IMR-90 (cell line): Measurements from ENCODE around the gene SOX6. TPM values are rescaled to one million over a fixed set of nuclear protein-coding genes. Genes with fewer than 3 reads are reported as not detected.

Source experiments
- ATAC-seq: fragments of 200-7000 bp; cut with Tn5 transposase; 2 replicates; pipeline ENCODE4 v1.9.1; 2020; ENCODE audit warnings: low read depth, mild to moderate bottlenecking, moderate library complexity
- BruUV-seq: library from RNA; stranded (reverse); fragments of 400-500 nt; replicated peaks from 2 replicates; lab custom pipeline; 2021; lab: Mats Ljungman, UMichigan
- CTCF ChIA-PET: fragments of 300-600 bp; formaldehyde crosslinking; extraction: SDS; loops from one replicate; lab custom pipeline; 2021; ENCODE audit warnings: antibody characterized with exemption; lab: Yijun Ruan, JAX
- POLR2A ChIA-PET: fragments of 300-600 bp; sonication (Branson Sonifier 250); formaldehyde crosslinking; loops from one replicate; lab custom pipeline; 2022; ENCODE audit warnings: antibody characterized with exemption; ENCODE audit not compliant: unreplicated experiment; lab: Charles Lee
- DNase-seq: peaks from one replicate; pipeline ENCODE4 v3.0.0; 2013
- H2AFZ ChIP-seq: replicated peaks from 2 replicates; pipeline ENCODE3; 2013; ENCODE audit warnings: low read length, mild to moderate bottlenecking; ENCODE audit not compliant: poor library complexity
- H2AK5ac ChIP-seq: 2 replicates; pipeline ENCODE4 v1.6.1; 2013; ENCODE audit warnings: low read depth, low read length, inconsistent platforms
- H2AK9ac ChIP-seq: replicated peaks from 2 replicates; pipeline ENCODE3; 2013; ENCODE audit warnings: mild to moderate bottlenecking, low read depth, low read length, moderate library complexity; ENCODE audit not compliant: poor library complexity
- H2BK120ac ChIP-seq: 2 replicates; pipeline ENCODE4 v1.6.1; 2013; ENCODE audit warnings: low read depth, low read length, inconsistent platforms
- H2BK15ac ChIP-seq: 3 replicates; pipeline ENCODE4 v1.6.1; 2013; ENCODE audit warnings: low read depth, low read length, inconsistent platforms
- H2BK20ac ChIP-seq: 2 replicates; pipeline ENCODE4 v1.6.1; 2013; ENCODE audit warnings: low read depth, mild to moderate bottlenecking, inconsistent platforms, low read length, moderate library complexity
- H2BK5ac ChIP-seq: 2 replicates; pipeline ENCODE4 v1.6.1; 2013; ENCODE audit warnings: mild to moderate bottlenecking, low read depth, low read length, inconsistent platforms; ENCODE audit not compliant: poor library complexity, severe bottlenecking
- H3K14ac ChIP-seq: replicated peaks from 2 replicates; pipeline ENCODE4 v1.6.1; 2013; ENCODE audit warnings: low read depth, low read length, inconsistent platforms
- H3K18ac ChIP-seq: 2 replicates; pipeline ENCODE4 v1.6.1; 2013; ENCODE audit warnings: low read depth, low read length, control low read depth
- H3K23ac ChIP-seq: 2 replicates; pipeline ENCODE4 v1.6.1; 2013; ENCODE audit warnings: low read depth, low read length, inconsistent platforms
- H3K27ac ChIP-seq: 2 replicates; pipeline ENCODE4 v1.5.1; 2013; ENCODE audit warnings: mild to moderate bottlenecking, control low read depth, low read length; ENCODE audit not compliant: insufficient read depth
- H3K27me3 ChIP-seq: 2 replicates; pipeline ENCODE4 v1.6.1; 2013; ENCODE audit warnings: low read length; ENCODE audit not compliant: control insufficient read depth, insufficient read depth
- H3K36me3 ChIP-seq: 2 replicates; pipeline ENCODE4 v1.6.1; 2013; ENCODE audit warnings: low read length, mixed read lengths; ENCODE audit not compliant: control insufficient read depth, insufficient read depth
- H3K4ac ChIP-seq: 2 replicates; pipeline ENCODE4 v1.6.1; 2013; ENCODE audit warnings: low read depth, low read length, inconsistent platforms
- H3K4me1 ChIP-seq: 2 replicates; pipeline ENCODE4 v1.6.1; 2013; ENCODE audit warnings: low read length, mixed read lengths; ENCODE audit not compliant: control insufficient read depth, insufficient read depth
- H3K4me2 ChIP-seq: 2 replicates; pipeline ENCODE4 v1.6.1; 2013; ENCODE audit warnings: low read depth, mild to moderate bottlenecking, control low read depth, low read length, moderate library complexity
- H3K4me3 ChIP-seq: 2 replicates; pipeline ENCODE4 v1.5.1; 2013; ENCODE audit warnings: low read depth, mild to moderate bottlenecking, control low read depth, low read length, moderate library complexity; ENCODE audit not compliant: insufficient read depth
- H3K56ac ChIP-seq: 2 replicates; pipeline ENCODE4 v1.6.1; 2013; ENCODE audit warnings: low read length, inconsistent platforms; ENCODE audit not compliant: insufficient read depth; ENCODE audit errors: extremely low read depth
- H3K79me1 ChIP-seq, 2 experiments: 2 replicates each; pipeline ENCODE4 v1.6.1; 2013; ENCODE audit warnings: low read length in 2 of 2, inconsistent platforms in 1 of 2, low read depth in 1 of 2
- H3K9ac ChIP-seq: 2 replicates; pipeline ENCODE4 v1.6.1; 2013; ENCODE audit warnings: low read depth, low read length, control low read depth
- H3K9me1 ChIP-seq: 2 replicates; pipeline ENCODE4 v1.6.1; 2013; ENCODE audit warnings: low read length, inconsistent platforms; ENCODE audit not compliant: insufficient read depth
- H3K9me3 ChIP-seq: 2 replicates; pipeline ENCODE4 v1.6.1; 2013; ENCODE audit warnings: low read length; ENCODE audit not compliant: control insufficient read depth, insufficient read depth
- H4K20me1 ChIP-seq: 2 replicates; pipeline ENCODE4 v1.6.1; 2013; ENCODE audit warnings: low read length, inconsistent platforms; ENCODE audit not compliant: insufficient read depth
- H4K5ac ChIP-seq: 2 replicates; pipeline ENCODE4 v1.6.1; 2013; ENCODE audit warnings: mild to moderate bottlenecking, low read depth, low read length, control low read depth
- H4K8ac ChIP-seq, 2 experiments: 2 replicates each; pipeline ENCODE4 v1.6.1; 2013; ENCODE audit warnings: low read depth in 2 of 2, low read length in 2 of 2, control low read depth in 1 of 2, inconsistent platforms in 1 of 2
- H4K91ac ChIP-seq: 2 replicates; pipeline ENCODE4 v1.6.1; 2013; ENCODE audit warnings: low read depth, low read length, inconsistent platforms; ENCODE audit not compliant: insufficient read depth
- BHLHE40 ChIP-seq: fragments of 150-350 bp; IDR thresholded peaks from 2 replicates; pipeline ENCODE4 v1.6.1; 2016; ENCODE audit warnings: mild to moderate bottlenecking, low read depth, low read length
- CEBPB ChIP-seq: IDR thresholded peaks from 2 replicates; pipeline ENCODE4 v1.6.1; 2012; ENCODE audit warnings: low read depth, low read length, improper control_type of control experiment
- CHD1 ChIP-seq: IDR thresholded peaks from 2 replicates; pipeline ENCODE4 v1.6.1; 2012; ENCODE audit warnings: low read depth, low read length, improper control_type of control experiment
- ELK1 ChIP-seq: fragments of 150-350 bp; IDR thresholded peaks from 2 replicates; pipeline ENCODE4 v1.6.1; 2016; ENCODE audit warnings: low read depth, mild to moderate bottlenecking, low read length, moderate library complexity, borderline replicate concordance
- FOS ChIP-seq: fragments of 150-350 bp; IDR thresholded peaks from 2 replicates; pipeline ENCODE4 v1.6.1; 2016; ENCODE audit warnings: low read depth, low read length
- MAFK ChIP-seq: IDR thresholded peaks from 2 replicates; pipeline ENCODE4 v1.6.1; 2012; ENCODE audit warnings: low read depth, low read length, improper control_type of control experiment
- MAZ ChIP-seq: IDR thresholded peaks from 2 replicates; pipeline ENCODE4 v1.6.1; 2012; ENCODE audit warnings: low read depth, mild to moderate bottlenecking, low read length, improper control_type of control experiment, moderate library complexity, borderline replicate concordance
- NFE2L2 ChIP-seq: fragments of 150-350 bp; IDR thresholded peaks from 2 replicates; pipeline ENCODE4 v1.6.1; 2016; ENCODE audit warnings: low read depth, mild to moderate bottlenecking, low read length
- POLR2A ChIP-seq: IDR thresholded peaks from 2 replicates; pipeline ENCODE4 v1.6.1; 2012; ENCODE audit warnings: mild to moderate bottlenecking, low read depth, low read length
- RCOR1 ChIP-seq: IDR thresholded peaks from 2 replicates; pipeline ENCODE4 v1.6.1; 2012; ENCODE audit warnings: mild to moderate bottlenecking, low read length, improper control_type of control experiment; ENCODE audit not compliant: insufficient replicate concordance
- SMC3 ChIP-seq: fragments of 150-350 bp; IDR thresholded peaks from 2 replicates; pipeline ENCODE4 v1.6.1; 2016; ENCODE audit warnings: low read depth, mild to moderate bottlenecking, antibody characterized with exemption, low read length, moderate library complexity
- WGBS, 2 experiments: methylation state at CpG; one replicate each; pipeline versions ENCODE4 v1.1.5 to v1.1.7; 2013; ENCODE audit warnings: missing lambda C conversion rate in 2 of 2; ENCODE audit not compliant: insufficient read length in 1 of 2; ENCODE audit errors: extremely low coverage in 2 of 2; 5-methylcytosine and 5-hydroxymethylcytosine counted together
- dilution Hi-C: fragments of 300-500 bp; cut with HindIII; formaldehyde crosslinking; loops from one replicate; pipeline ENCODE4 v1.14.3; 2018; ENCODE audit warnings: low sequenced_read_pairs; ENCODE audit not compliant: unreplicated experiment
- in situ Hi-C: fragments of 300-500 bp; cut with MboI; formaldehyde crosslinking; loops from 3 replicates; pipeline ENCODE4 v1.14.3; 2019; ENCODE audit warnings: low sequenced_read_pairs, inconsistent platforms, mixed read lengths
- intact Hi-C: fragments of 100-400 bp; cut with micrococcal nuclease; formaldehyde crosslinking; loops from 2 replicates; pipeline ENCODE4 v1.10.0; 2022
- polyA plus RNA-seq, 3 experiments: library from polyadenylated mRNA; depleted of rRNA; stranded (reverse); fragments of >200 nt; gene quantifications; 2 replicates each; pipeline ENCODE4 v1.2.3, GENCODE V29; 2012; ENCODE audit warnings: low replicate concordance in 1 of 3
- total RNA-seq: library from RNA; depleted of rRNA; stranded (reverse); fragments of >200 nt; gene quantifications from 2 replicates; pipeline ENCODE4 v1.2.3, GENCODE V29; 2012
- TF ChIP-seq, protein P1 (sequence below): fragments of 150-350 bp; IDR thresholded peaks from 2 replicates; pipeline ENCODE4 v1.6.1; 2017; ENCODE audit warnings: mild to moderate bottlenecking, antibody characterized with exemption, low read length, low read depth

SOX6 gene
- total and polyA plus RNA-seq, 2 of the 4 experiments (the other 2 are of a cell fraction) = 1.7 to 7.7 TPM

DNA sequence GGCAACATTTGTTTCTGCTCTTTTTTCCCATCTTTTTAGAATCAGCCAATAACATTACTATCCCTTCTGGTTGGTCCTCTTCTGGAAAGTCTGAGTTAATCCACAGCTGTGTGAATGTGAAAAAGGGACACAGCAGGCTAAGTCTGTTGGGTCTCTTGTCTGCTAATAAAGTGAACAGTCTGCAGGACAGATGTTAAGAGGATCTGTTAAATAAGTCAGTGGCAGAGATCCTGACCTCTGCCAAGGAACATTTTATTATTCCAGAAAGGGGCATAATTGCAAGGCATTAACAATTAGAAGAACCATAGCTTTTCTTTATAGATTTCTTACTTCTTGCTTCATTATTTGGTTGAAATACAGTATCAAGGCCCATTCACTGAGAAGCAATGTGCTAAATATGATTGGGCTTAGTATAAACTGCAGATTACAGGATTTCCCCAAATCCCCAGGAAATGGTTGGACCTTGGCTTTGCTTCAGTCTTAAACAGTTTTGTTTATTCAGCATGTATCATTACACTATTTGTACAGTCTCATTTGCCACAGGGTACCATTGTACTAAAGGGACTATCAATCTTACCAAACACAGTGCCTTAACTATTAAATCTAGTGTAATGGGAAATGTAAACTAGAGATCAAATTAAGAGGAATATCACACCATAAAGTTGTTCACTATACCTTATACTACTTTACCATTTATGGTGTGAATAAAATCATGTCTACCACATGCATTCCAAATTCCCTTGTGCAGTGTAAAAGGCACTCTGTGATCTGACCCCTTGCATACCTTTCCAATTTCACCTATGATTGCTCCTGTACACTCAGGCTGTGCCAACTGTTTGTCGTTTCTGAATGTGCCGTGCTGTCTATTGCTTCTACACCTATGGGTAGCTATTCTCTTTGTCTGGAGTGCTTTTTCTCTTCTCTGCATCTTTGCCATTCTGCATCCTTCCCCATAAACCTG lies 274.0 kb downstream of the SOX6 start (continued):
- TF ChIP-seq NFE2L2 (no peak), FOS (no peak)

- Histone ChIP-seq H3K4ac (no peak overlapping the region), H2BK15ac (no peak overlapping the region), H2AK5ac (no peak overlapping the region), H3K27me3 (no peaks in the 10 kb centered on the region), H3K9ac (no peak overlapping the region), H3K56ac (no peak overlapping the region), H4K8ac (no peak overlapping the region), H3K36me3 (no peaks in the 10 kb centered on the region), H2AFZ (no peak overlapping the region), H2BK120ac (no peak overlapping the region), H3K79me1 (no peaks in the 10 kb centered on the region), H2AK9ac (no peak overlapping the region), H3K4me1 (no peaks in the 10 kb centered on the region), H3K14ac (no peak overlapping the region), H2BK20ac (no peak overlapping the region), H3K27ac (no peak overlapping the region), H4K20me1 (no peaks in the 10 kb centered on the region), H4K91ac (no peak overlapping the region), H3K23ac (no peak overlapping the region), H3K9me1 (no peaks in the 10 kb centered on the region), H2BK5ac (no peak overlapping the region), H3K4me3 (no peak overlapping the region), H3K9me3 (no peaks in the 10 kb centered on the region), H3K4me2 (no peak overlapping the region), H3K18ac (no peak overlapping the region), H4K5ac (no peak overlapping the region)
- TF ChIP-seq MAFK (no peak), SMC3 (no peak), POLR2A (no peak), CHD1 (no peak), CEBPB (no peak), BHLHE40 (no peak), ELK1 (no peak), RCOR1 (no peak), NFE2L2 (no peak), MAZ (no peak)
- TF ChIP-seq, protein P1, sequence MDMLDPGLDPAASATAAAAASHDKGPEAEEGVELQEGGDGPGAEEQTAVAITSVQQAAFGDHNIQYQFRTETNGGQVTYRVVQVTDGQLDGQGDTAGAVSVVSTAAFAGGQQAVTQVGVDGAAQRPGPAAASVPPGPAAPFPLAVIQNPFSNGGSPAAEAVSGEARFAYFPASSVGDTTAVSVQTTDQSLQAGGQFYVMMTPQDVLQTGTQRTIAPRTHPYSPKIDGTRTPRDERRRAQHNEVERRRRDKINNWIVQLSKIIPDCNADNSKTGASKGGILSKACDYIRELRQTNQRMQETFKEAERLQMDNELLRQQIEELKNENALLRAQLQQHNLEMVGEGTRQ = no peak
- in situ Hi-C loops = no loop called here
- dilution Hi-C loops = no loop called here
- no peak for DNase-seq
- ChIA-PET CTCF (interaction anchor here (0.5 to 0.6 kb wide), 2 partner anchors 11 to 1623 kb away, joined by 3 read pairs; no protein-coding TSS in a partner anchor), POLR2A (no interaction called here)
- BruUV-seq = no TSS peak
- no CpG with 5 or more reads among the region's 5 CpGs for WGBS, 2 experiments
- ATAC-seq = no peak
- intact Hi-C loops = no loop called here
Measured at GRCh38 chr11:16081382-16082094, 274.8 kb downstream of the SOX6 start.
